Neural progenitor cell (in vitro differentiated cells): Measurements from ENCODE around the gene C1RL.

ENCODE experiments used
- EZH2 ChIP-seq: fragments of 200-600 bp; sonication (generic); IDR thresholded peaks from 2 replicates; pipeline ENCODE4 v1.6.1; 2017; ENCODE audit warnings: antibody characterized with exemption, mild to moderate bottlenecking, moderate library complexity
- EZH2phosphoT487 ChIP-seq: fragments of 200-600 bp; sonication (generic); IDR thresholded peaks from 2 replicates; pipeline ENCODE4 v1.6.1; 2017; ENCODE audit warnings: antibody characterized with exemption
- TF ChIP-seq, protein P1 (sequence below): fragments of 200-600 bp; sonication (generic); IDR thresholded peaks from 2 replicates; pipeline ENCODE4 v1.5.1; 2017; ENCODE audit warnings: antibody characterized with exemption, mild to moderate bottlenecking

DNA sequence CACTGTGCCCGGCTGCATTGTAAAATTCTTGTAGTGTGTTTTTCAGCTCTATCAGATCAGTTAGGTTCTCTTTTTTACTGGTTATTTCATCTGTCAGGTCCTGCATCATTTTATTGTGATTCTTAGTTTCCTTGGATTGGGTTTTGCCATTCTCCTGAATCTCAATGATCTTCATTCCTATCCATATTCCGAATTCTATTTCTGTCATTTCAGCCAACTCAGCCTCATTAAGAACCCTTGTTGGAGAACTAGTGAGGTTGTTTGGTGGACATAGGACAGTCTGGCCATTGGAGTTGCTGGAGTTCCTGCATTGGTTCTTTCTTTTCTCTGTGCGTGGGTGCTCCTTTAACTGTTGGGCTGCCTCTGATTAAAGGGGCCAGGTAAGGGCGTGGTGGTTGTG lies 54.1 kb downstream of the C1RL start:
- TF ChIP-seq, protein P1, sequence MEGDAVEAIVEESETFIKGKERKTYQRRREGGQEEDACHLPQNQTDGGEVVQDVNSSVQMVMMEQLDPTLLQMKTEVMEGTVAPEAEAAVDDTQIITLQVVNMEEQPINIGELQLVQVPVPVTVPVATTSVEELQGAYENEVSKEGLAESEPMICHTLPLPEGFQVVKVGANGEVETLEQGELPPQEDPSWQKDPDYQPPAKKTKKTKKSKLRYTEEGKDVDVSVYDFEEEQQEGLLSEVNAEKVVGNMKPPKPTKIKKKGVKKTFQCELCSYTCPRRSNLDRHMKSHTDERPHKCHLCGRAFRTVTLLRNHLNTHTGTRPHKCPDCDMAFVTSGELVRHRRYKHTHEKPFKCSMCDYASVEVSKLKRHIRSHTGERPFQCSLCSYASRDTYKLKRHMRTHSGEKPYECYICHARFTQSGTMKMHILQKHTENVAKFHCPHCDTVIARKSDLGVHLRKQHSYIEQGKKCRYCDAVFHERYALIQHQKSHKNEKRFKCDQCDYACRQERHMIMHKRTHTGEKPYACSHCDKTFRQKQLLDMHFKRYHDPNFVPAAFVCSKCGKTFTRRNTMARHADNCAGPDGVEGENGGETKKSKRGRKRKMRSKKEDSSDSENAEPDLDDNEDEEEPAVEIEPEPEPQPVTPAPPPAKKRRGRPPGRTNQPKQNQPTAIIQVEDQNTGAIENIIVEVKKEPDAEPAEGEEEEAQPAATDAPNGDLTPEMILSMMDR, result no peak
- TF ChIP-seq EZH2 (no peak), EZH2phosphoT487 (no peak)
